ENCODE data around the gene MKNK2. TPM values are rescaled to one million over a fixed set of nuclear protein-coding genes. Genes with fewer than 3 reads are reported as not detected.
"Not testable (repeated sequence)": the region's sequence is repeated elsewhere in the genome, so short reads cannot be mapped to it uniquely, and the experiment has no call there.

MKNK2 gene
- polyA plus RNA-seq, 3 donors, result 16.9 to 333 (median 21.8) TPM

DNA sequence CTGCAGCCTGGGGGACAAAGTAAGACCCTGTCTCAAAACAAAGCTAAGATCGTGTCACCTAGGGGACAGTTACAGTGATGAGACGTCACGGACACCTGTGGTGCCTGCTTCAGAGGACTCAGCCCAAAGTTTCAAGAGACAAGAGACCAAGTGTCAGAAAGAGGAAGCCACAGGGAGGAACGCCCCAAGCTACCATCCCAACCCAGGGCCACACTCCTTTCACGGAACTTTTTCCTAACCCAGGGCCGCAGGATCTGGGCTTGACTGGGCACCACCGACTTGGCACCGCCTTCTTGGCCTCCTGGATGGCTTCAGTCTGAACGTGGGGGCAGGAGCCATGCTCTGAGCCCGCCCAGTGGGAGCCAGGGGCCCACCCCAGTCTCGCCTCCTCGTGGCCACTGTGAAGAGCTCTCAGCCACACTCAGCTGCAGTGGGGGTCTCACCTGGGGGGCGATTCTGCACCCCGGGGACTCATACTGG, 36.6 kb upstream of the MKNK2 start:
- Mint-ChIP-seq H3K4me1 (peaks cover 75% of the 10 kb centered on the region), H3K4me3 (peak overlapping the region; percentile 61 to 65), H3K27me3 (ENCODE audit: low read depth in 3 of 3) (peaks cover 0 to 3% (median 0%) of the 10 kb centered on the region in 3 donors), H3K27ac (peak overlapping the region; percentile 94 to 100 (median 100)), H3K36me3 (peaks cover 28 to 42% of the 10 kb centered on the region in 2 donors), H3K9me3 (peaks cover 0 to 3% (median 0%) of the 10 kb centered on the region in 7 donors)
- TF ChIP-seq, protein P1, sequence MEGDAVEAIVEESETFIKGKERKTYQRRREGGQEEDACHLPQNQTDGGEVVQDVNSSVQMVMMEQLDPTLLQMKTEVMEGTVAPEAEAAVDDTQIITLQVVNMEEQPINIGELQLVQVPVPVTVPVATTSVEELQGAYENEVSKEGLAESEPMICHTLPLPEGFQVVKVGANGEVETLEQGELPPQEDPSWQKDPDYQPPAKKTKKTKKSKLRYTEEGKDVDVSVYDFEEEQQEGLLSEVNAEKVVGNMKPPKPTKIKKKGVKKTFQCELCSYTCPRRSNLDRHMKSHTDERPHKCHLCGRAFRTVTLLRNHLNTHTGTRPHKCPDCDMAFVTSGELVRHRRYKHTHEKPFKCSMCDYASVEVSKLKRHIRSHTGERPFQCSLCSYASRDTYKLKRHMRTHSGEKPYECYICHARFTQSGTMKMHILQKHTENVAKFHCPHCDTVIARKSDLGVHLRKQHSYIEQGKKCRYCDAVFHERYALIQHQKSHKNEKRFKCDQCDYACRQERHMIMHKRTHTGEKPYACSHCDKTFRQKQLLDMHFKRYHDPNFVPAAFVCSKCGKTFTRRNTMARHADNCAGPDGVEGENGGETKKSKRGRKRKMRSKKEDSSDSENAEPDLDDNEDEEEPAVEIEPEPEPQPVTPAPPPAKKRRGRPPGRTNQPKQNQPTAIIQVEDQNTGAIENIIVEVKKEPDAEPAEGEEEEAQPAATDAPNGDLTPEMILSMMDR (IDR thresholded peaks at IDR 0.05), result peak; percentile 40
- intact Hi-C loops (cut with micrococcal nuclease), result loop anchor here in 1 of 2 donors (2.0 kb wide), 1 partner anchor 13 kb away; no protein-coding TSS in a partner anchor
- H2AFZ ChIP-seq (ENCODE audit: insufficient read depth, low read depth, low read length, poor library complexity, severe bottlenecking), result no peak overlapping the region
- no peaks in the 10 kb centered on the region for H3K27me3 ChIP-seq (ENCODE audit: control insufficient read depth in 2 of 2, insufficient read depth in 2 of 2, low read length in 2 of 2)
- peak overlapping the region; percentile 96 to 98 for H3K27ac ChIP-seq (ENCODE audit: low read depth in 1 of 2, low read length in 2 of 2)
- H3K36me3 ChIP-seq (replicated peaks in 1 of 2; ENCODE audit: control insufficient read depth in 1 of 2, insufficient read depth in 2 of 2, low read length in 2 of 2), result peaks cover 0 to 10% of the 10 kb centered on the region in 2 donors
- H4K20me1 ChIP-seq (ENCODE audit: insufficient read depth, low read length), result peaks cover 25% of the 10 kb centered on the region
- peak overlapping the region; percentile 60 for H3K4me2 ChIP-seq (replicated peaks; ENCODE audit: extremely low read depth, low read length, poor library complexity, severe bottlenecking)
- peak overlapping the region; percentile 65 for H3K9ac ChIP-seq (ENCODE audit: insufficient read depth, low read length, poor library complexity, severe bottlenecking)
- DNase-seq, result peak; percentile 68 to 80 (median 76)
- no peaks in the 10 kb centered on the region for H3K9me3 ChIP-seq (replicated peaks in 1 of 2; ENCODE audit: control insufficient read depth in 1 of 2, insufficient read depth in 1 of 2, low read length in 2 of 2)
- WGBS (ENCODE audit: insufficient coverage), result 14% methylated on average over 12 of the region's 14 CpGs
- peak overlapping the region in 1 of 3 experiments; percentile 52 for H3K4me3 ChIP-seq (replicated peaks in 1 of 3; ENCODE audit: low read depth in 2 of 3, low read length in 3 of 3)
- H3K4me1 ChIP-seq (ENCODE audit: control insufficient read depth in 1 of 2, insufficient read depth in 2 of 2, low read length in 2 of 2), result peaks cover 85 to 91% of the 10 kb centered on the region in 2 donors
- H3K79me2 ChIP-seq (ENCODE audit: insufficient read depth, low read length), result peaks cover 83% of the 10 kb centered on the region

DNA sequence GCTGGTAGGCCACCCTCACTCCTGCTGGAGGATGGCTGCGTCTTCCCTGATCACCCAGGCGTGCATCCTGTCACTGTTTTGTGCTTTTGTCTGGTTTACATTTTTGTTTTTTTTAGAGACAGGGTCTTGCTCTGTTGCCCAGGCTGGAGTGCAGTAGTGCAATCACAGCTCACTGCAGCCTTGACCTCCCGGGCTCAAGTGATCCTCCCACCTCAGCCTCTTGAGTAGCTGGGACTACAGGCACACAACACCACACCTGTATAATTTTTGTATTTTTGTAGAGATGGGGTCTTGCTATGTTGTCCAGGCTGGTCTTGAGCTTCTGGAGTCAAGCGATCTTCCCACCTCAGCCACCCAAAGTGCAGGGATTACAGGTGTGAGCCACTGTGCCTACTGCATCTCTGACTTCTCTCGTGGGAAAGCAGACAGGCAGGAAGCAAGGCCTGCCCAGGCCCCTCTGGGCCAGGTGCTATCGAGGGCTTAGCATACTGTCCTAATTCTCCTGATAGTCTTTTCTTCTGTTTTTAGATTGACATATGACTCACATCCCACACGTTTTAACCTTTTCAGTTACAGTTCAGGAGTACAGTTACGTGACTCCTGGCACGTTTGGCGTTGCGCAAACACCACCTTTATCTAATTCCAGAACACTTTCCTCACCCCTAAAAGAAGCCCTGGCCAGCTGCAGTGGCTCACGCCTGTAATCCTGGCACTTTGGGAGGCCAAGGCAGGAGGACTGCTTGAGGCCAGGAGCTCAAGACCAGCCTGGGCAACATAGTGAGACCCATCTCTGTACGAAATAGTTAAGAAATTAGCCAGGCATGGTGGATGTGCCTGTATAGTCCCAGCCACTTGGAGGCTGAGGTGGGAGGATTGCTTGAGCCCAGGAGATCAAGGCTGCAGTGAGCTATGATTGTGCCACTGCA, 35.9 kb upstream of the MKNK2 start:
- H3K36me3 ChIP-seq (replicated peaks in 1 of 2; ENCODE audit: control insufficient read depth in 1 of 2, insufficient read depth in 2 of 2, low read length in 2 of 2); H3K27me3 Mint-ChIP-seq (ENCODE audit: low read depth in 3 of 3); intact Hi-C loops (cut with micrococcal nuclease); H3K27me3 ChIP-seq (ENCODE audit: control insufficient read depth in 2 of 2, insufficient read depth in 2 of 2, low read length in 2 of 2); H3K9me3 ChIP-seq (replicated peaks in 1 of 2; ENCODE audit: control insufficient read depth in 1 of 2, insufficient read depth in 1 of 2, low read length in 2 of 2); H2AFZ ChIP-seq (ENCODE audit: insufficient read depth, low read depth, low read length, poor library complexity, severe bottlenecking); H3K9me3 Mint-ChIP-seq: not testable (repeated sequence)
- peaks cover 30 to 48% of the 10 kb centered on the region in 2 donors for H3K36me3 Mint-ChIP-seq
- H3K4me3 Mint-ChIP-seq, result peak overlapping the region; percentile 61 to 65
- WGBS (ENCODE audit: insufficient coverage), result 24% methylated on average over 10 of the region's 13 CpGs
- H3K4me2 ChIP-seq (replicated peaks; ENCODE audit: extremely low read depth, low read length, poor library complexity, severe bottlenecking), result peak overlapping the region; percentile 60
- peak overlapping the region; percentile 65 for H3K9ac ChIP-seq (ENCODE audit: insufficient read depth, low read length, poor library complexity, severe bottlenecking)
- peaks cover 27% of the 10 kb centered on the region for H4K20me1 ChIP-seq (ENCODE audit: insufficient read depth, low read length)
- peak overlapping the region; percentile 96 to 98 for H3K27ac ChIP-seq (ENCODE audit: low read depth in 1 of 2, low read length in 2 of 2)
- H3K27ac Mint-ChIP-seq, result peak overlapping the region; percentile 94 to 100 (median 100)
- peaks cover 76% of the 10 kb centered on the region for H3K4me1 Mint-ChIP-seq
- peak; percentile 48 to 78 (median 74) for DNase-seq
- peak overlapping the region in 1 of 3 experiments; percentile 52 for H3K4me3 ChIP-seq (replicated peaks in 1 of 3; ENCODE audit: low read depth in 2 of 3, low read length in 3 of 3)
- H3K79me2 ChIP-seq (ENCODE audit: insufficient read depth, low read length), result peaks cover 86% of the 10 kb centered on the region
- H3K4me1 ChIP-seq (ENCODE audit: control insufficient read depth in 1 of 2, insufficient read depth in 2 of 2, low read length in 2 of 2), result peaks cover 85 to 91% of the 10 kb centered on the region in 2 donors

Data from CD14-positive monocyte (primary cell).